Fibroblast of mammary gland (primary cell): Measurements from ENCODE around the gene PVRIG.

ENCODE experiments used
- DNase-seq: peaks from one replicate; pipeline ENCODE4 v3.0.0-alpha.2; 2010; ENCODE audit warnings: low read depth
- H3K4me3 ChIP-seq: 2 replicates; pipeline ENCODE4 v1.5.1; 2011; ENCODE audit warnings: low read depth, mild to moderate bottlenecking, low read length, moderate library complexity; ENCODE audit not compliant: control insufficient read depth
- CTCF ChIP-seq: conservative IDR thresholded peaks from 2 replicates; pipeline ENCODE4 v1.5.1; 2011; ENCODE audit warnings: low read depth, low read length, inconsistent platforms; ENCODE audit not compliant: control insufficient read depth, insufficient read depth

PVRIG gene

GRCh38 chr7:100200693-100201092, 19.1 kb upstream of the PVRIG start:
- no peak overlapping the region for H3K4me3 ChIP-seq
- TF ChIP-seq CTCF, result no peak
- DNase-seq, result no peak

- no peak overlapping the region for H3K4me3 ChIP-seq
- no peak for DNase-seq
- TF ChIP-seq CTCF, result no peak
Measured at GRCh38 chr7:100204454-100204853, 15.3 kb upstream of the PVRIG start.

- no peak overlapping the region for H3K4me3 ChIP-seq
Measured at GRCh38 chr7:100208911-100209408, 10.8 kb upstream of the PVRIG start.

GRCh38 chr7:100209493-100209892, 10.3 kb upstream of the PVRIG start:
- H3K4me3 ChIP-seq, result no peak overlapping the region
- no peak for DNase-seq
- TF ChIP-seq CTCF, result no peak

More at GRCh38 chr7:100208911-100209408, 10.8 kb upstream of the PVRIG start:
- no peak for DNase-seq
- no peak for TF ChIP-seq CTCF

- no peak overlapping the region for H3K4me3 ChIP-seq
- no peak for DNase-seq
- no peak for TF ChIP-seq CTCF
Measured at GRCh38 chr7:100210805-100211204, 8.9 kb upstream of the PVRIG start.

GRCh38 chr7:100211342-100211780, 8.4 kb upstream of the PVRIG start:
- TF ChIP-seq CTCF, result no peak
- no peak for DNase-seq
- H3K4me3 ChIP-seq, result no peak overlapping the region
